Muscle of arm (tissue), 12 donors: ENCODE data around the gene TFR2. TPM values are rescaled to one million over a fixed set of nuclear protein-coding genes. Genes with fewer than 3 reads are reported as not detected.

Source experiments
- DNase-seq: peaks from one replicate; pipeline ENCODE4 v3.0.0-alpha.2; 2013
- polyA plus RNA-seq, 12 donors: library from polyadenylated mRNA; unstranded; fragments of 120-200 nt; gene quantifications; one replicate each; pipeline ENCODE4 v1.2.1, GENCODE V29; 2013; ENCODE audit not compliant: insufficient read length in 12 of 12

The TFR2 gene
- polyA plus RNA-seq, 12 donors, result 0.23 to 2.3 (median 0.72) TPM; not detected in 2

DNA sequence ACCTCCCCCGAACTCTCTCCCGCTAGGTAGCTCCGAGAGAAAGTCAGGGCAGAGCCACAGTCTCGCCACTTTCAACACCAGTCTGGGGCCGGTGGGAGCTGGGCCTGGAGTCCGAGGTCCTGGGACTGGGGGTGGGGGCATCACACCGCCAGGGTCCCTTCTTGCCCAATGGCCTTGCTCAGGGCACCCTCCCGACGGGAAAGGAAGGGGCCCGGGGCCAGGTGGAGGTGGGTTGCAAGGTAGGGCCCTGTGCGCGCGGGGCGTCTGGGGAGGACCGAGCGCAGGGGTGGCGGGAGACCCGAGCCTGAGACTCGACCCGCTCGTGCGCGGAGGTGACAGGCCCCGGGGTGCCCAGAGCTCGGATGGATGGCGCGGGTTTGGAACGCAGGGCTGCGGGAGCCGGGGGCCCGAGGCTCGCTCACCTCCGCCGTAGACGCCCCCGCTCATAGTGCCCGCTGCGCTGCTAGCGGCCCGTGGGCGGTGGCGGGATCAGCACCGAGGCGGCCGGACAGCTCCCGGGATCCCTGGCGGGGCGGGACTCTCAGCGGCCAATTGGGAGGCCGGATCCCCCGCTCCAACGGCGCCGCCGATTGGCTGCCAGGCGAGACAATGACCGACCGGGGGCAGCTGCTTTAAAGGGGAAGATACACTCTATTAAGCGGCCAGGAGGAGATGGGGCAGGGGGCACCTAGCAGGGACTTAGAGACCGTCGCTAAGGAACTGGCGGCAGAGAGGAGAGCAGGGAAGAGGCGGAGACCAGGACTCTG is 14.7 kb upstream of the TFR2 start, which contains the start of gene ACTL6B:
Gene ACTL6B (minus strand): TSS at position 541 of the 767 bp plus-strand sequence. CDS start 94 bp downstream, at position 447.
- peak; percentile 65 for DNase-seq

DNA sequence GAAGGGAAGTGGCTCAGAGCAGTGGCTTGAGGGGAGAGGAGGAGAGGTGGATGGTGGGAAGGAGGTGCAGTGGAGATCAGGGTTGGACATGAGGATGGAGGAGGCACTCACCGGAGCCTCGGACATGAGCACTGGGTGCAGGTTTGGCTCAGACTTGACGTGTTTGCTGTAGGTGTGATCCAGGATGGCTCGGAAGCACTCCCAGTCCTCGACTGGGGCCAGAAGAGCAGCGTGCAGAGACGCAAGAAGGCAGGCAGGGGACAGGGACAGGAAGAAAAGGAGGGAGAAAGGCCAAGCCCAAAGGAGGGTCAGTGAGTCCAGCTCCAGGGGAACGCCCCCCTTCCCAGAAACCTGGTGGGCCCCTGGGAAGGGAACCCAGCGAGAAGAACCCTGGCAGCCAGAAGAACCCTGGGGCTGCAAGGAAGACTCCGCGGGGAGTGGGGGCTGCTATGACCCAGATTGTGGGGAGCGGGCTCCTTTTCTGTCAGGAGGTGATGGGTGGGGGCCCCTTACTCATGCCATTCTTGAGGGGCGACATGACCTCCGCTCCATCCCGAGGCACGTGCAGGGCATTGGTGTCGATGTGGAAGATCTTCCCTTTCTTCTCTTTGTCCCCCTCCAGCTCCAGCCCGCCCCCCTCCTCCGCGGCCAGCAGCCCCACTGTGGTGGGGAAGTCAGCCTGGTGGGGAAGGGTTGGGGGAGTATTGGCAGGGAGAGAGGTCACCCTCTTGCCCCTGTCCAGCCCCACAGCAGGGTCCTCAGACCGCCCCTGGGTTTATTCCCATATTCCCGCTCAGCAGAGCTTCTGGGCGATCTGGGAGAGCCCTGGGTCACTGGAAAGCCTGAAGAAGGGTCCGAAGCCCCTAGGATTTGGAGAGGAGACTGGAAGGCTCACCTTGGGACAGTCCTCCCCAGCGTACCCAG is 13.8 kb upstream of the TFR2 start:
- DNase-seq, result no peak

GRCh38 chr7:100649826-100650565 is 8.6 kb upstream of the TFR2 start:
- no peak for DNase-seq

DNA sequence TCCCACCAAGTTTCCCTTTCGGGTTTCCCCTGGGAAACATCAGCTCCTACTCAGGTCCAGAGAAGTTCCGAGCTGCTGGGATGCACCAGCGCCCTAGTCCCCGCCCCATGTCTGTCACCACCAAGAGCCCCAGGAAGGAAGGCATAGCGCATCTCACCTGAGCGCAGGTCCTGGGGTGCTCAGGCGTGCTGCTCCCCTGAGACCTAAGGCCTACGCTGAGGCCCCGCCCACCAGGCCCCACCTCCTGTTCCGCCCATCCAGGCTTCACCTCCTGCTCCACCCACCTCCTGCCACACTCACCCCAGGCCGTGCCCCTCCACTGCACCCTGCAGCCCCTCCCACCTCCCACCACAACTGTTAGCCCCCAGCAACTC is 1.2 kb upstream of the TFR2 start:
- DNase-seq, result no peak

- DNase-seq, result no peak
These were observed 645 bp upstream of the TFR2 start for GRCh38 chr7:100641860-100642533.

DNA sequence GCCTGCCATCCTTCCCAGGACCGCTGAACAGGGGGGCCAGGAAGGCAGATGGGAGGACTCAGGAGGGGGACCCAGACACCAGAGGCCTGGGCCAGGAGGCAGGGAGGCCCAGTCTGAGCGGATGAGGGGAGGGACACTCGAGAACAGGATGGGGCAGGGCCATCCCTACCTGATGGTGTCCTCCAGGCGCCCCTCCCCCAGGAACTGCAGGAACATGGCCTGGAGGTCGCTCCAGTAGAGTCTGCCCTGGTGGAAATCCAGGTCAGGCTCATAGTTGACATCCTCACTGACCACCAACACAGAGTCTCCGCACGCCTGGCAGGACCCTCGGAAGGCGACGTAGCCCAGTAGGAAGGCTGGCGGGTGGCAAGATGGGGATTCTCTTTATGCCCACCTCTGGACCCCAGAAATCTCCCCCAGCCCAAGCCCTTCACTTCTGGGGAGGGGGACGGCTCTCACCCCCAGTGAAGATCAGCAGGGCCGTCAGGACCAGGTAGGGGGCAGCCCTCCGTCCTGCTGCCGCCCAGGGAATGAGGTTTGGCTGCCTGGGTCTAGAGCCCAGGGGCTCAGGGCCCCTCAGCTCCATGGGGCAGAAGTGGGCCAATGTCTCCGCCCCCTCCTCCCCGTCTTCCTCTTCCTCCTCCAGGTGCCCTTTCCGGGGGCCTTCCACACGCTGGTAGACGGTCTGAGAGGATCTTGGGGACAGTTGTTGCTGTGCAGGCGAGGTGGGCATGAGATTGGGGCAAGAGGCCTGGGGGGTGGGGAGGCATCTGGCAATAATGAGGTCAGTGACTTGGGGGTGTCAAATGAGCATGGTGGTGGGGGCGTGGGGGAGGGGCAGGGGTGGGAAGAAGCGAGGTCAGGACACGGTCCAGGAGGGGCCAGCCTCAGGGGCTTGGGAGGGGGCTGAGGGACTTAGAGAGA is 573 bp downstream of the TFR2 start:
- no peak for DNase-seq

- no peak for DNase-seq
These were observed 1.3 kb downstream of the TFR2 start for GRCh38 chr7:100639995-100640516.

DNA sequence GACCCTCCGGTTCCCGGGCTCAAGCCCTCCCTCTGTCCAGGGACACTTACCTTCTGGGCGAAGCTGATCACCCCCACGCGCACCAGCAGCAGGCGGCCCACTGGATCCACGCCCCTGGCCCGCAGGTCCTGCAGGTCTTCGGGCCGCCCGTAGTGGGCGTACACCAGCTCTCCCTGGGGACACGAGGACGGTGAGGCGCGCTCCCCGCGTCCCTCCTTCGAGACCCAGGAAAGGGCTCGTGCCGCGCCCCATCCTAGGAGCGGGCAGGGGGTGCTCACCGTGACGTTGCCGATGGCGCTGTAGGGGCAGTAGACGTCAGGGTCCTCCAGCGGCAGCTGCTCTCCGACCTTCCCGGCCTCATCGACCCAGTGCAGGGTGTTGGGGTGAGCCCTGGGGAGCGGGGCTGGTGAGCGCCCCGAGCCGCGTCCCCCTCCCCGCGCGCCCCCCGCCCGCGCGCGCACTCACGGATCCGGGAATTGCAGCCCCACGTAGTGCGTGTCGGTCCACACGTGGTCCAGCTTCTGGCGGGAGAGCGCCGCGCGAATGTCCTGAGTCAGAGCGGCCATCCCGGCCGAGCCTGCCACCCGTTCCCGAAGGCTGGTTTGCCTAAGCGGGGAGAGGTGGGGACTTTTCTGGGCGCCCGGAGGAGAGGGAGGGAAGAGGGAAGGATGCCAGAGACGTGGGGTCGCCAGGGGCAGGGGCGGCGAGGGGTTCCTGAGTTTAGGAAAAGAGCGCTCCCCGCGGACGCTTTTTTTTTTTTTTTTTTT is 8.2 kb downstream of the TFR2 start:
- DNase-seq, result no peak

DNA sequence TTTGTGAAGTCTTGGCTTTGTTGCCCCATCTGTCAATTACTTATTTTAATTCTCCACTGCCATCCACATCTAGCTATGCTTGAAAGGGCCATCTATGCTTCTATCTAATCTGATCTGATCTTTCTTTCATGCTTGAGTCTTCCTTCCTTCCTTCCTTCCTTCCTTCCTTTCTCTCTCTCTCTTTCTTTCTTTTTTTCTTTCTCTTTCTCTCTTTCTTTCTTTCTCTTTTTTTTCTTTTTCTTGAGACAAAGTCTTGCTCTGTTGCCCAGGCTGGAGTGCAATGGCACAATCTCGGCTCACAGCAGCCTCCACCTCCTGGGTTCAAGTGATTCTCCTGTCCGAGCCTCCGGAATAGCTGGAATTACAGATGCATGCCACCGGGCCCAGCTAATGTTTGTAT is 11.3 kb downstream of the TFR2 start:
- DNase-seq, result no peak

DNA sequence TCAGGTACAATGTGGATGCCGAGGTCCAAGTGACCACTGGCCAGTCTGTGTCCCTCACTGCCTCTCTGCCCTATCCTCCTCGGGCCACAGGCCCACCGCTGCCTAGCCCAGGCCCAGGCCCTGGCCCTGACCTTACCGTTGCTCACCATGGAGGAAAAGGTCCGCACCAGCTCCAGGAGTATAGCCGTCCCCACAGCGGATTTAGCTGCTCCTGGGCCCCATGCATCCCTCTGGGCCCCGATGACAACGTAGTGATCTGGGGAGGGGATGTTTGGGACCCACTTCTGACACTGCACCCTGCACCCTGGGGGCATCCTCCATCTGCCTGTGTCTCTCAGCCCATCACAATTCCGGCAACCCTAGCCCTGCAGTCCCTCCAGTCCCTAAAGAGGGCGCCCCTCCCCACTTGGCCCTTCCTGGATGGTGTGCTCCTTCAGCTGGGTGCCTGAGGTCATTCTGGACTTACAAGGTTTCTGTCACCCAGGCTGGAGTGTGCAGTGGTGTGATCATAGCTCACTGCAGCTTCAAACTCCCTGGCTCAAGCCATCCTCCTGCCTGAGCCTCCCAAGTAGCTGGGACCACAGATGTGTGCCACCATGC is 12.1 kb downstream of the TFR2 start:
- DNase-seq, result no peak

DNA sequence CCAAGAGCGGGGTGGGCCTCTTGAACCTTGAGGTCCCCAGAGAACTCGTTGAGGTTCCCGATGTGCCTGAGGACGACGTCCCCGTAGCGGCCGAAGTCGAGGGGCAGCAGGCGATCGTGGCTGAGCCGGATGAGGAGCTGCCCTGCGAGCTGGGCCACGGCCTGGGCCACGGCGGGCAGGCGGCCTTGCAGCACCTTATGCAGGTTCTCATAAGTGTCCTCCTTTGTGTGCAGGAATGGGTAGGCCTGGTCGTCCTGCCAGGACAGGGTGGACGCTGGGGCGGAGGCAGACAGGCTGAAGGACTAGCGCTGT is 14.2 kb downstream of the TFR2 start:
- no peak for DNase-seq

DNA sequence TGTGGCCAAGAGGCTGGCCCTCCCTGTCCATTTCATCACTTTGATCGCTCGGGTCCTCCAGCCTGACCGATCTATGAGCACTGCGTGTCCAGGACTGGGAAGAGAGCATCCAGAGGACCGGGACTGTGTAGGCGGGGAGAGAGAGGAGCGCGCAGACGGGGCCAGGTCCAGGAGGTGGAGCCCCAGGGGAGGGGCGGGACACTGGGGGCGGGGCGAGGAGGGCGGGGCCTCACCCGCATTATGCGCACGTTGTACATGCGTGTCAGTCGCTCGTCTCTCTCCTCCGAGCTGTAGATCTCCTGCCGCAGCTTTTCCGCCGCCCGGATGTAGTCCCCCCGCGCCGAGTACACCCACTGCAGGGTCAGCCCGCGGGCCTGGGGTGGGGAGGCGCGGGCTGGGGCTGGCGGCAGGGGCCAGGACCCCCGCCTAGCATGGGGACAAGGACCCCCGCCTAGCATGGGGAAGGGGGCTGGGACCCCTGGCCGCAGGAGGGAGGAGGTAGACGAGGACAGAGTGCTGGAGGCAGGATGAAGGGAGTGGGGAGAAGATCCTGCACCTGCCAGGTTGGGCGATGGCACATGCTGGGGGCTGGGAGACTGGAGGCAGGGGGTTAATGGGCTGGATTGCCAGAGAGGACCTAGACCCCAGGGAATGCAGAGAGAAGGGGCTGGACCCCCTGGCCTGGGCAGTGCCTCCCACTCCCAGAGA is 14.7 kb downstream of the TFR2 start:
- peak; percentile 70 for DNase-seq

- no peak for DNase-seq
These were observed 15.3 kb downstream of the TFR2 start for GRCh38 chr7:100626055-100626454.

DNA sequence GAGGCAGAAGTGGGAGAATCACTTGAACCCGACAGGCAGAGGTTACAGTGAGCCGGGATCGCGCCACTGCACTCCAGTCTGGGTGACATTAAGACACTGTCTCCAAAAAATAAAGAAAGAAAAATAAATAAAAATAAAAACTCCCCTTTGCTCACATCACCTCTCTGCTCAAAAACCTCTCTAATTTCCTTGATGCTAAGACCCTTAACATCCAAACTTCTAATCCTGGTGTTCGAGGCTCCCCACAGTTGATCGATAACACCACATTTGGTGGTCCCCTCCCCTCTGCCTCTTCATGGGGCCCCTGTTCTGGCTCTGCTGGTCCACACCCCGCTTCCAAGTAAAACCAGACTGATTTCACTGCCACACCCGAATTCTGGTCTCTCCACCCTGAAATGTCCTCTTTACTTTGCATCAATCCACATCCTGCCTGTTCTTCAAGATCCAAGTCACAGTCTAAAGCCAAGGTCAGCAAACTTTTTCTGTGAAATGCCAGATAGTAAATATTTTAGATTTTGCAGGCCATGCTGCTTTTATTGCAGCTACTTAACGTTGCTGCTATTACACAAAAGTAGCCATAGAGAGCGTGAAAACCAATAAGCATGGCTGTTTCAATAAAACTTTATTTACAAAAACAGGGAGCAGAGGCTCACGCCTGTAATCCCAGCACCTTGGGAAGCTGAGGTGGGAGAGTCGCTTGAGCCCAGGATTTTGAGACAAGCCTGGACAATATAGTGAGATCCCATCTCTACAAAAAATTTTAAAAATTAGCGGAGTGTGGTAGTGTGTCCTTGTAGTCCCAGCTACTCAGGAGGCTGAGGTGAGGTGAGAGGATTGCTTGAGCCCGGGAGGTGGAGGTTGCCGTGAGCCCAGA is 17.2 kb downstream of the TFR2 start:
- DNase-seq, result no peak

GRCh38 chr7:100621554-100621953 is 19.8 kb downstream of the TFR2 start:
- no peak for DNase-seq

GRCh38 chr7:100620804-100621203 is 20.5 kb downstream of the TFR2 start:
- no peak for DNase-seq

- DNase-seq, result no peak
These were observed 21.1 kb downstream of the TFR2 start for GRCh38 chr7:100620239-100620638.
